Natural killer cell treated with Interleukin-12 subunit alpha and Interleukin-12 subunit beta and Interleukin-15 and Interleukin-18, amount 100 ng/mL, for 72 hours (primary cell): ENCODE data around the gene DOCK3. TPM values are rescaled to one million over a fixed set of nuclear protein-coding genes. Genes with fewer than 3 reads are reported as not detected.

Source experiments
- ATAC-seq, 2 donors: fragments of 150-1000 bp; cut with Tn5 transposase in 1 of 2; sonication (Bioruptor Pico), chemical (Tn5 transposase) in 1 of 2; 2 replicates each; pipeline ENCODE4 v1.10.0; 2021
- DNase-seq: peaks from one replicate; pipeline ENCODE4 v3.0.0; 2022; ENCODE audit warnings: low spot score
- H3K27ac Mint-ChIP-seq, 2 donors: 1 replicate in 1 of 2; 2 replicates in 1 of 2; pipeline ENCODE4 v1.8.0; 2022; ENCODE audit warnings: mixed read lengths in 2 of 2, mild to moderate bottlenecking in 1 of 2, moderate library complexity in 1 of 2
- H3K27me3 Mint-ChIP-seq, 2 donors: 1 replicate in 1 of 2; 2 replicates in 1 of 2; pipeline ENCODE4 v1.8.0; 2022; ENCODE audit warnings: mixed read lengths in 2 of 2
- H3K36me3 Mint-ChIP-seq: one replicate; pipeline ENCODE4 v1.8.0; 2022; ENCODE audit warnings: mixed read lengths
- H3K4me1 Mint-ChIP-seq, 2 donors: 1 replicate in 1 of 2; 2 replicates in 1 of 2; pipeline ENCODE4 v1.8.0; 2022; ENCODE audit warnings: low read depth in 2 of 2, mixed read lengths in 2 of 2, mild to moderate bottlenecking in 1 of 2
- H3K4me3 Mint-ChIP-seq: one replicate; pipeline ENCODE4 v1.8.0; 2022; ENCODE audit warnings: mixed read lengths
- H3K9me3 Mint-ChIP-seq: 2 replicates; pipeline ENCODE4 v1.8.0; 2022; ENCODE audit warnings: mixed read lengths
- total RNA-seq, 2 donors: library from RNA; stranded (reverse); gene quantifications; one replicate each; pipeline ENCODE4 v1.2.3, GENCODE V29; 2022

Gene DOCK3
- total RNA-seq, 2 donors from 2014 or later = 1.3 to 4.5 TPM

GRCh38 chr3:50642382-50642781 lies 32.3 kb upstream of the DOCK3 start:
- DNase-seq (no peak), ATAC-seq (peak in 1 of 2 donors; percentile 7)
- H3K4me1 Mint-ChIP-seq = peaks cover 13 to 18% of the 10 kb centered on the region in 2 donors
- H3K27ac Mint-ChIP-seq = no peak overlapping the region
- no peaks in the 10 kb centered on the region for H3K9me3 Mint-ChIP-seq
- H3K36me3 Mint-ChIP-seq = peaks cover 6% of the 10 kb centered on the region
- no peaks in the 10 kb centered on the region for H3K27me3 Mint-ChIP-seq
- H3K4me3 Mint-ChIP-seq = no peak overlapping the region

- H3K9me3 Mint-ChIP-seq = no peaks in the 10 kb centered on the region
- H3K27ac Mint-ChIP-seq = no peak overlapping the region
- H3K4me1 Mint-ChIP-seq = peaks cover 4 to 7% of the 10 kb centered on the region in 2 donors
- no peaks in the 10 kb centered on the region for H3K27me3 Mint-ChIP-seq
- no peak for DNase-seq
- H3K4me3 Mint-ChIP-seq = no peak overlapping the region
- H3K36me3 Mint-ChIP-seq = peaks cover 6% of the 10 kb centered on the region
- no peak for ATAC-seq
Measured at GRCh38 chr3:50644561-50644960, 30.2 kb upstream of the DOCK3 start.

DNA sequence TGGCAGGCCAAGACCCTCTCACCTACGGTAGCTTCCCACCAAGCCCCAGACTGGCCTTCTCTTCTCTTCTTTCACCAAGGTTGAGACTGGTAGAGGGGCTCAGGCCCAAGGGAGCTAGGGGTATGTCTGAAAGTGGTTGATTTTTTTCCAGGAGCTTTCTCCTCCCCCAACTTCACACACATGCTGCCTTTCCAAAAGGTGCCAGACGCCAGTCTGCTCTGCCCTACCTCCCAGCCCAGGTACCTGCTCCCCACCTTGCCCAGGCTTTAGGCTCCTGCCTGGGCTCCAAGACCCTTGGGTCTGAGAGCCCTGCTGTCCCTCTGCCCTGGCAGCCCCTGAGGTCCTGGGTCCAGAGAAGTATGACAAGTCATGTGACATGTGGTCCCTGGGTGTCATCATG lies 29.3 kb upstream of the DOCK3 start:
- DNase-seq (no peak), ATAC-seq (no peak)
- Mint-ChIP-seq H3K4me1 (peaks cover 4 to 7% of the 10 kb centered on the region in 2 donors), H3K27me3 (no peaks in the 10 kb centered on the region), H3K27ac (no peak overlapping the region), H3K9me3 (no peaks in the 10 kb centered on the region), H3K36me3 (peaks cover 6% of the 10 kb centered on the region), H3K4me3 (no peak overlapping the region)

GRCh38 chr3:50648313-50648712 lies 26.4 kb upstream of the DOCK3 start:
- peaks cover 4 to 5% of the 10 kb centered on the region in 2 donors for H3K4me1 Mint-ChIP-seq
- DNase-seq (no peak), ATAC-seq (no peak)
- H3K9me3 Mint-ChIP-seq = no peaks in the 10 kb centered on the region
- H3K27me3 Mint-ChIP-seq = no peaks in the 10 kb centered on the region
- H3K36me3 Mint-ChIP-seq = no peaks in the 10 kb centered on the region
- no peak overlapping the region for H3K27ac Mint-ChIP-seq
- no peak overlapping the region for H3K4me3 Mint-ChIP-seq

- no peak overlapping the region for H3K4me3 Mint-ChIP-seq
- H3K27me3 Mint-ChIP-seq = no peaks in the 10 kb centered on the region
- H3K36me3 Mint-ChIP-seq = no peaks in the 10 kb centered on the region
- H3K27ac Mint-ChIP-seq = no peak overlapping the region
- ATAC-seq = no peak
- H3K4me1 Mint-ChIP-seq = peaks cover 4 to 5% of the 10 kb centered on the region in 2 donors
- no peaks in the 10 kb centered on the region for H3K9me3 Mint-ChIP-seq
- DNase-seq = no peak
Measured at GRCh38 chr3:50648944-50649343, 25.8 kb upstream of the DOCK3 start.

- ATAC-seq = no peak
- no peak for DNase-seq
- H3K4me1 Mint-ChIP-seq = peaks cover 4 to 5% of the 10 kb centered on the region in 2 donors
- H3K27me3 Mint-ChIP-seq = no peaks in the 10 kb centered on the region
- H3K27ac Mint-ChIP-seq = peak overlapping the region in 1 of 2 donors; percentile 57
- H3K36me3 Mint-ChIP-seq = no peaks in the 10 kb centered on the region
- H3K4me3 Mint-ChIP-seq = no peak overlapping the region
- no peaks in the 10 kb centered on the region for H3K9me3 Mint-ChIP-seq
Measured at GRCh38 chr3:50649451-50649931, 25.2 kb upstream of the DOCK3 start.

DNA sequence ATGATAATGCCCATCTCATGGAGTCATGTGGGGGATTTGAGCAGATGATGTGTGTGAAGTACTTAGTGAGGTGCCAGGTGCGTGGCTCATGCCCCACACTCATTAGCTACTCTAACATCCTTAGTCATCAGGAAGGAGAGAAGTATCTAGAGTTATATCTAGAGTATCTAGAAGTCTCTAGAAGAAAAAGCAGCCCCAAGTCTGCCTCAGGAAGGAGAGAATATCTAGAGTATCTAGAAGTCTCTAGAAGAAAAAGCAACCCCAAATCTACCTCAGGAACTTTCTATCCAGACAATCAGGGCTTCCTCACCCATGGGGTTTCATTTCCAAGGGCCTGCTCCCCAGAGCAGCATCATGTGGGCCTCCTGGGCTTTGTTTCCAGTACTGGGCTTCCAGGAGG lies 24.7 kb upstream of the DOCK3 start:
- H3K27ac Mint-ChIP-seq = peak overlapping the region in 1 of 2 donors; percentile 57
- no peaks in the 10 kb centered on the region for H3K9me3 Mint-ChIP-seq
- no peak for ATAC-seq
- peaks cover 4 to 10% of the 10 kb centered on the region in 2 donors for H3K4me1 Mint-ChIP-seq
- DNase-seq = no peak
- no peaks in the 10 kb centered on the region for H3K27me3 Mint-ChIP-seq
- H3K36me3 Mint-ChIP-seq = no peaks in the 10 kb centered on the region
- H3K4me3 Mint-ChIP-seq = no peak overlapping the region

GRCh38 chr3:50651445-50651844 lies 23.3 kb upstream of the DOCK3 start:
- ATAC-seq = no peak

DNA sequence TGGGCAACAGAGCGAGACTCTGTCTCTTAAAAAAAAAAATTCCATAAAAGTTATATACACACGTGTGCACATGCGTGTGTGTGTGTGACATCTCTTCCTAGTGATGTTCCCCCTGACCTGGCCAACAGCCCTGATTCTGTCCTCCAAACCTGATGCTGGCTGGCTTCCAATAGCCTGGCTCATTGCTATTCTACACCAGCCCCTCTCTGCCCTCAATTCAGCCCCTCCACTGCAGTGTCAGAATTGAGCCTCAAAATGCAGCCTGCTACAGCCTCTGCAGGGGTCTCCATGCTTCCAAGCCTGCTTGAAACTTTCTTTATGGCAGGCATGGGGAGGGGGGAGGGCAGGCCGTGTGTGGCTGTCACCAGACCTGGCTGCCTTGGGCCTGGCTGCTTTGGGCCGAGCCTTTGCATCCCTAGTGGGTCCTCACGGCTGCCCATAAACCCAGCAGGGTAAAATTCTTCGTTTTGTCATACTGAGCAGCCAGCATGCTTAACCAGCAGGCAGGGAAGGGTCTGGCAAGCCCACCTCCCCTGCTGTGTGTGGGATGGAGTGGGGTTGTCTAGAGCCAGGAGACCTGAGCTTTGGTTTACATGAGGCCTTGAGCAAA lies 22.7 kb upstream of the DOCK3 start:
- no peak overlapping the region for H3K27ac Mint-ChIP-seq
- no peaks in the 10 kb centered on the region for H3K9me3 Mint-ChIP-seq
- no peak overlapping the region for H3K4me3 Mint-ChIP-seq
- H3K36me3 Mint-ChIP-seq = no peaks in the 10 kb centered on the region
- no peak for DNase-seq
- no peaks in the 10 kb centered on the region for H3K27me3 Mint-ChIP-seq
- no peak for ATAC-seq
- H3K4me1 Mint-ChIP-seq = peaks cover 4 to 8% of the 10 kb centered on the region in 2 donors

More at GRCh38 chr3:50651445-50651844, 23.3 kb upstream of the DOCK3 start:
- H3K4me1 Mint-ChIP-seq = peaks cover 4 to 8% of the 10 kb centered on the region in 2 donors
- H3K36me3 Mint-ChIP-seq = no peaks in the 10 kb centered on the region
- H3K9me3 Mint-ChIP-seq = no peaks in the 10 kb centered on the region
- no peaks in the 10 kb centered on the region for H3K27me3 Mint-ChIP-seq
- H3K27ac Mint-ChIP-seq = no peak overlapping the region
- DNase-seq = no peak
- H3K4me3 Mint-ChIP-seq = no peak overlapping the region

DNA sequence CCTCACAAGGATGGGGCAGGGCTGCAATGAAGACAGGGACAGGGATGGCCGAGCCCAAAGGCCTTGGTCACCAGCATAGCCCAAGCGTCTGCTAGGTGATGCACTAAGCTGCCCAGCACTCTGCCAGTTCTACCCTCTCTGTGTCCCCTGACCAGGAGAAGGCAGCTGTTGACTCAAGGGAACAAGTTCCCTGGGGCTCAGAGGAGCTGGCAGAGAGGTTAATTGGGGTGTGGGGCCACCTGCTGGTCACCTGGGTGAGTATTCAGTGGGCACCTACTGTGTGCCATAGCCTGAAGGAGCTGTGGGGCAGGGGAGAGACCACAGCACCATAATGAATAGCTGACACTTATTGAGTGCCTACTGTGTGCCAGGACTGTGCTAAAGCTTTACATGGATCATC lies 22.0 kb upstream of the DOCK3 start:
- no peaks in the 10 kb centered on the region for H3K27me3 Mint-ChIP-seq
- H3K4me1 Mint-ChIP-seq = peaks cover under 1 to 8% of the 10 kb centered on the region in 2 donors
- H3K9me3 Mint-ChIP-seq = no peaks in the 10 kb centered on the region
- no peaks in the 10 kb centered on the region for H3K36me3 Mint-ChIP-seq
- no peak overlapping the region for H3K27ac Mint-ChIP-seq
- no peak overlapping the region for H3K4me3 Mint-ChIP-seq
- no peak for DNase-seq
- ATAC-seq = peak; percentile 46 to 66

- ATAC-seq (no peak), DNase-seq (no peak)
- H3K4me1 Mint-ChIP-seq = peaks cover 0 to 8% of the 10 kb centered on the region in 2 donors
- H3K4me3 Mint-ChIP-seq = no peak overlapping the region
- no peaks in the 10 kb centered on the region for H3K27me3 Mint-ChIP-seq
- H3K27ac Mint-ChIP-seq = peak overlapping the region in 1 of 2 donors; percentile 12
- no peaks in the 10 kb centered on the region for H3K36me3 Mint-ChIP-seq
- H3K9me3 Mint-ChIP-seq = no peaks in the 10 kb centered on the region
Measured at GRCh38 chr3:50653937-50654595, 20.7 kb upstream of the DOCK3 start.

DNA sequence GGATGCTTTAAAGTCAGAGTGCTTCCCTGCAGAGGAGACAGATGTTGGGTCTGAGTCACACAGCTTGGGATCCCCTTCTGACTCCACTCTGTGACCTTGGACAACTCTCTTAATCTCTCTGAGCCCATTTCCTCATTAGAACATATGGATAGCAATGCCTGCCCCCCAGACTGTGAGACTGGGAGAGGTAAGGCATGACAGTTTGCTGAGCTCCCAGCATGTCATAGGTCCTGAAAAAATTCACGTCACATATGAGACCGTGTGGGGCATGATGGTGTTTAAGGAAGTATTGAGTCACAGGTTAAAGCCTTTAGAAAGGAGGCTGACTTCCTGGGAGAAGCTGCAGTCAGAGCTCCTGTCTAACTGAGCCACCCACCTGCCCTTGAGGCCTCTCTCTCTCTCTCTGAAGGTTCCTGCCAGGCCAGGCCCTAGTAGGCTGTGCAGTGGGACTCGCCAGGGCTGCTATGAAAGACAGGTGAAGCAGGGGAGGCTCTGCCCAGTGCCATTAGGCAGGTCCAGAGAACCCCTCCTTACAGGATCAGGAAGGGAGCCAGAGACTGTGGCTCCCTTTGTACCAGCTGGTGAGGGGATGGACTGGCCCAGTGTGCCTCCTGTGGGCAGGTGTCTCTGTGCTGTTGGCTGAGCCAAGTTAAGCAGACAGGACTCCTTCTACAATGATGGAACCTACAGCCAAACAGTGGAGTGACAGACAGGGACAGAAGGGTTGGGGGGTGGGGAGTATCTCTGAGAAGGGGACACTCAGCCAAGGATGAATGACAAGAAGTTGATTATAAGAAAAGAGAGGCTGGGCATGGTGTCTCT lies 19.5 kb upstream of the DOCK3 start:
- Mint-ChIP-seq H3K36me3 (no peaks in the 10 kb centered on the region), H3K4me3 (no peak overlapping the region), H3K27me3 (no peaks in the 10 kb centered on the region), H3K9me3 (no peaks in the 10 kb centered on the region), H3K27ac (peak overlapping the region in 1 of 2 donors; percentile 56), H3K4me1 (peaks cover 0 to 8% of the 10 kb centered on the region in 2 donors)
- ATAC-seq (peak in 1 of 2 donors; percentile 24), DNase-seq (no peak)

- H3K27ac Mint-ChIP-seq = no peak overlapping the region
- no peaks in the 10 kb centered on the region for H3K36me3 Mint-ChIP-seq
- no peak overlapping the region for H3K4me3 Mint-ChIP-seq
- DNase-seq (no peak), ATAC-seq (no peak)
- H3K27me3 Mint-ChIP-seq = no peaks in the 10 kb centered on the region
- H3K4me1 Mint-ChIP-seq = peaks cover 0 to 8% of the 10 kb centered on the region in 2 donors
- H3K9me3 Mint-ChIP-seq = no peaks in the 10 kb centered on the region
Measured at GRCh38 chr3:50656417-50657195, 18.1 kb upstream of the DOCK3 start.
